HG03064 (cell line): ENCODE measurements around the gene TMEM87B.
"Not testable (repeated sequence)": the region's sequence is repeated elsewhere in the genome, so short reads cannot be mapped to it uniquely, and the experiment has no call there.

Source experiments
- ATAC-seq: cut with Tn5 transposase; IDR thresholded peaks from one replicate; pipeline ENCODE4 v1.9.1; 2021; ENCODE audit warnings: low read depth; ENCODE audit not compliant: unreplicated experiment

TMEM87B gene

GRCh38 chr2:112032689-112033465 is 22.2 kb upstream of the TMEM87B start:
- ATAC-seq, result no peak

GRCh38 chr2:112033600-112033999 is 21.5 kb upstream of the TMEM87B start:
- ATAC-seq, result no peak

GRCh38 chr2:112034924-112035323 is 20.1 kb upstream of the TMEM87B start:
- no peak for ATAC-seq

- ATAC-seq, result no peak
Observed at GRCh38 chr2:112035786-112036185, 19.3 kb upstream of the TMEM87B start.

- not testable (repeated sequence) for ATAC-seq
Observed at GRCh38 chr2:112039556-112039955, 15.5 kb upstream of the TMEM87B start.

GRCh38 chr2:112040066-112040465 is 15.0 kb upstream of the TMEM87B start:
- not testable (repeated sequence) for ATAC-seq

GRCh38 chr2:112041460-112041859 is 13.6 kb upstream of the TMEM87B start:
- not testable (repeated sequence) for ATAC-seq

- ATAC-seq, result no peak
Observed at GRCh38 chr2:112045446-112046014, 9.5 kb upstream of the TMEM87B start.

- ATAC-seq, result no peak
Observed at GRCh38 chr2:112046231-112046630, 8.8 kb upstream of the TMEM87B start.

GRCh38 chr2:112047537-112048235 is 7.4 kb upstream of the TMEM87B start:
- ATAC-seq, result no peak

- ATAC-seq, result no peak
Observed at GRCh38 chr2:112048236-112048592, 6.9 kb upstream of the TMEM87B start.

- no peak for ATAC-seq
Observed at GRCh38 chr2:112048887-112049286, 6.2 kb upstream of the TMEM87B start.

- no peak for ATAC-seq
Observed at GRCh38 chr2:112050316-112050715, 4.8 kb upstream of the TMEM87B start.

GRCh38 chr2:112053917-112054846 is 887 bp upstream of the TMEM87B start:
- peak; percentile 56 for ATAC-seq

GRCh38 chr2:112055730-112056625 is 909 bp downstream of the TMEM87B start:
- no peak for ATAC-seq

- no peak for ATAC-seq
Observed at GRCh38 chr2:112056626-112056987, 1.5 kb downstream of the TMEM87B start.

- ATAC-seq, result no peak
Observed at GRCh38 chr2:112059671-112060070, 4.6 kb downstream of the TMEM87B start.

GRCh38 chr2:112061299-112061698 is 6.2 kb downstream of the TMEM87B start:
- no peak for ATAC-seq

- no peak for ATAC-seq
Observed at GRCh38 chr2:112061840-112062239, 6.8 kb downstream of the TMEM87B start.

GRCh38 chr2:112062894-112063293 is 7.8 kb downstream of the TMEM87B start:
- no peak for ATAC-seq
